ENCODE measurements around the gene SRR.

DNA sequence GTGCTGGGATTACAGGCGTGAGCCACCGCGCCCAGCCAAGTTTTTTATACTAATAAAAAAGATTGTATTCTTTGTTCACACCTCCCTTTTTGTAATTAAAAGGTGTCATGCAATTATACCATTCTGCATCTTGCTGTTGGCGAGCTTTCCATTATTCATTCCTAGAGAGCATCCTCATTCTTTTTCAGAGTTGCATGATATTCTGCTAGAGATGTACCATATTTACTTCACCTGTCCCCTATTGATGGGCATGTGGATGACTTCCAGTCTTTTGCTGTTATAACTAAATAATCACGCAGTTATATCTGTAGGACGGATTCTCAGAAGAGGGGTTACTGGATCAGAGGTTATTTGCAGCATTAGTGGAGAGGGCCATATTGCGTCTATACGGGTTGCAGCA lies 50.6 kb downstream of the SRR start:
- TF ChIP-seq, protein P1, sequence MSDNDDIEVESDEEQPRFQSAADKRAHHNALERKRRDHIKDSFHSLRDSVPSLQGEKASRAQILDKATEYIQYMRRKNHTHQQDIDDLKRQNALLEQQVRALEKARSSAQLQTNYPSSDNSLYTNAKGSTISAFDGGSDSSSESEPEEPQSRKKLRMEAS (IDR thresholded peaks at IDR 0.05) = no peak
- TF ChIP-seq, protein P2, sequence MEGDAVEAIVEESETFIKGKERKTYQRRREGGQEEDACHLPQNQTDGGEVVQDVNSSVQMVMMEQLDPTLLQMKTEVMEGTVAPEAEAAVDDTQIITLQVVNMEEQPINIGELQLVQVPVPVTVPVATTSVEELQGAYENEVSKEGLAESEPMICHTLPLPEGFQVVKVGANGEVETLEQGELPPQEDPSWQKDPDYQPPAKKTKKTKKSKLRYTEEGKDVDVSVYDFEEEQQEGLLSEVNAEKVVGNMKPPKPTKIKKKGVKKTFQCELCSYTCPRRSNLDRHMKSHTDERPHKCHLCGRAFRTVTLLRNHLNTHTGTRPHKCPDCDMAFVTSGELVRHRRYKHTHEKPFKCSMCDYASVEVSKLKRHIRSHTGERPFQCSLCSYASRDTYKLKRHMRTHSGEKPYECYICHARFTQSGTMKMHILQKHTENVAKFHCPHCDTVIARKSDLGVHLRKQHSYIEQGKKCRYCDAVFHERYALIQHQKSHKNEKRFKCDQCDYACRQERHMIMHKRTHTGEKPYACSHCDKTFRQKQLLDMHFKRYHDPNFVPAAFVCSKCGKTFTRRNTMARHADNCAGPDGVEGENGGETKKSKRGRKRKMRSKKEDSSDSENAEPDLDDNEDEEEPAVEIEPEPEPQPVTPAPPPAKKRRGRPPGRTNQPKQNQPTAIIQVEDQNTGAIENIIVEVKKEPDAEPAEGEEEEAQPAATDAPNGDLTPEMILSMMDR (IDR thresholded peaks at IDR 0.05; ENCODE audit: low read depth, low read length, missing input control) = no peak
- TF ChIP-seq RAD21 (IDR thresholded peaks at IDR 0.05) (no peak), TAF1 (conservative IDR thresholded peaks at IDR 0.05) (no peak), GABPA (IDR thresholded peaks at IDR 0.05 in 1 of 2, conservative IDR thresholded peaks at IDR 0.05 in 1 of 2) (no peak), JUND (IDR thresholded peaks at IDR 0.05) (no peak), HNF4A (conservative IDR thresholded peaks at IDR 0.05) (no peak), SP1 (IDR thresholded peaks at IDR 0.05) (no peak), EGR1 (IDR thresholded peaks at IDR 0.05; ENCODE audit: low read depth in 2 of 2) (no peak)
- TF ChIP-seq, protein P3, sequence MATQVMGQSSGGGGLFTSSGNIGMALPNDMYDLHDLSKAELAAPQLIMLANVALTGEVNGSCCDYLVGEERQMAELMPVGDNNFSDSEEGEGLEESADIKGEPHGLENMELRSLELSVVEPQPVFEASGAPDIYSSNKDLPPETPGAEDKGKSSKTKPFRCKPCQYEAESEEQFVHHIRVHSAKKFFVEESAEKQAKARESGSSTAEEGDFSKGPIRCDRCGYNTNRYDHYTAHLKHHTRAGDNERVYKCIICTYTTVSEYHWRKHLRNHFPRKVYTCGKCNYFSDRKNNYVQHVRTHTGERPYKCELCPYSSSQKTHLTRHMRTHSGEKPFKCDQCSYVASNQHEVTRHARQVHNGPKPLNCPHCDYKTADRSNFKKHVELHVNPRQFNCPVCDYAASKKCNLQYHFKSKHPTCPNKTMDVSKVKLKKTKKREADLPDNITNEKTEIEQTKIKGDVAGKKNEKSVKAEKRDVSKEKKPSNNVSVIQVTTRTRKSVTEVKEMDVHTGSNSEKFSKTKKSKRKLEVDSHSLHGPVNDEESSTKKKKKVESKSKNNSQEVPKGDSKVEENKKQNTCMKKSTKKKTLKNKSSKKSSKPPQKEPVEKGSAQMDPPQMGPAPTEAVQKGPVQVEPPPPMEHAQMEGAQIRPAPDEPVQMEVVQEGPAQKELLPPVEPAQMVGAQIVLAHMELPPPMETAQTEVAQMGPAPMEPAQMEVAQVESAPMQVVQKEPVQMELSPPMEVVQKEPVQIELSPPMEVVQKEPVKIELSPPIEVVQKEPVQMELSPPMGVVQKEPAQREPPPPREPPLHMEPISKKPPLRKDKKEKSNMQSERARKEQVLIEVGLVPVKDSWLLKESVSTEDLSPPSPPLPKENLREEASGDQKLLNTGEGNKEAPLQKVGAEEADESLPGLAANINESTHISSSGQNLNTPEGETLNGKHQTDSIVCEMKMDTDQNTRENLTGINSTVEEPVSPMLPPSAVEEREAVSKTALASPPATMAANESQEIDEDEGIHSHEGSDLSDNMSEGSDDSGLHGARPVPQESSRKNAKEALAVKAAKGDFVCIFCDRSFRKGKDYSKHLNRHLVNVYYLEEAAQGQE (IDR thresholded peaks at IDR 0.05) = no peak
- TF ChIP-seq, protein P4, sequence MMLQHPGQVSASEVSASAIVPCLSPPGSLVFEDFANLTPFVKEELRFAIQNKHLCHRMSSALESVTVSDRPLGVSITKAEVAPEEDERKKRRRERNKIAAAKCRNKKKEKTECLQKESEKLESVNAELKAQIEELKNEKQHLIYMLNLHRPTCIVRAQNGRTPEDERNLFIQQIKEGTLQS (IDR thresholded peaks at IDR 0.05) = no peak
